GM19397 (cell line): ENCODE data around the gene PPIF.
"Not testable (repeated sequence)": the region's sequence is repeated elsewhere in the genome, so short reads cannot be mapped to it uniquely, and the experiment has no call there.

Experiments
- ATAC-seq: cut with Tn5 transposase; IDR thresholded peaks from one replicate; pipeline ENCODE4 v1.9.1; 2021; ENCODE audit warnings: mild to moderate bottlenecking, moderate library complexity; ENCODE audit not compliant: unreplicated experiment

Gene PPIF

GRCh38 chr10:79329529-79329928 lies 17.7 kb upstream of the PPIF start:
- ATAC-seq: no peak

GRCh38 chr10:79331226-79331625 lies 16.0 kb upstream of the PPIF start:
- peak; percentile 18 for ATAC-seq

- peak; percentile 80 for ATAC-seq
Measured at GRCh38 chr10:79331709-79332108, 15.6 kb upstream of the PPIF start.

GRCh38 chr10:79332610-79333315 lies 14.5 kb upstream of the PPIF start:
- ATAC-seq: not testable (repeated sequence)

- ATAC-seq: no peak
Measured at GRCh38 chr10:79333513-79333912, 13.8 kb upstream of the PPIF start.

GRCh38 chr10:79334573-79334972 lies 12.7 kb upstream of the PPIF start:
- no peak for ATAC-seq

- ATAC-seq: no peak
Measured at GRCh38 chr10:79335094-79335469, 12.2 kb upstream of the PPIF start.

- no peak for ATAC-seq
Measured at GRCh38 chr10:79335470-79336235, 11.6 kb upstream of the PPIF start.

- ATAC-seq: no peak
Measured at GRCh38 chr10:79336276-79336675, 11.0 kb upstream of the PPIF start.

- ATAC-seq: no peak
Measured at GRCh38 chr10:79336739-79337138, 10.5 kb upstream of the PPIF start.

GRCh38 chr10:79337783-79338469 lies 9.3 kb upstream of the PPIF start:
- ATAC-seq: not testable (repeated sequence)

- ATAC-seq: no peak
Measured at GRCh38 chr10:79339266-79339665, 8.0 kb upstream of the PPIF start.

GRCh38 chr10:79340646-79341244 lies 6.5 kb upstream of the PPIF start:
- ATAC-seq: no peak

- ATAC-seq: no peak
Measured at GRCh38 chr10:79342295-79342761, 4.9 kb upstream of the PPIF start.

GRCh38 chr10:79342811-79343561 lies 4.3 kb upstream of the PPIF start:
- ATAC-seq: no peak

GRCh38 chr10:79344502-79345195 lies 2.6 kb upstream of the PPIF start:
- ATAC-seq: no peak

GRCh38 chr10:79345241-79346011 lies 1.8 kb upstream of the PPIF start:
- no peak for ATAC-seq

- ATAC-seq: no peak
Measured at GRCh38 chr10:79346012-79346340, 1.3 kb upstream of the PPIF start.
